Stimulated activated CD8-positive, alpha-beta memory T cell treated with anti-CD3 and anti-CD28 coated beads, Interleukin-7, amount 100 ng/mL, for 48 hours (primary cell): ENCODE results near the gene NSG1.
"Not testable (repeated sequence)": the region's sequence is repeated elsewhere in the genome, so short reads cannot be mapped to it uniquely, and the experiment has no call there.

Experiments used
- DNase-seq, 2 donors: peaks; one replicate each; pipeline ENCODE4 v3.0.0-alpha.2; 2020; ENCODE audit warnings: low read depth in 1 of 2; ENCODE audit errors: extremely low read depth in 1 of 2

Gene NSG1

GRCh38 chr4:4386736-4387392 lies at the start of gene NSG1:
Gene NSG1 (plus strand): TSS chr4:4387102. CDS start chr4:4387630, 528 bp downstream.
- DNase-seq: no peak

- no peak for DNase-seq
Observed at GRCh38 chr4:4338210-4339001, 48.5 kb upstream of the NSG1 start.

GRCh38 chr4:4339504-4340085 lies 47.3 kb upstream of the NSG1 start:
- DNase-seq: no peak

GRCh38 chr4:4341861-4342650 lies 44.8 kb upstream of the NSG1 start:
- no peak for DNase-seq

- DNase-seq: no peak
Observed at GRCh38 chr4:4343038-4343437, 43.9 kb upstream of the NSG1 start.

- DNase-seq: no peak
Observed at GRCh38 chr4:4344915-4345527, 41.9 kb upstream of the NSG1 start.

GRCh38 chr4:4347585-4347984 lies 39.3 kb upstream of the NSG1 start:
- DNase-seq: no peak

GRCh38 chr4:4348585-4348984 lies 38.3 kb upstream of the NSG1 start:
- DNase-seq: not testable (repeated sequence)

GRCh38 chr4:4349867-4350266 lies 37.0 kb upstream of the NSG1 start:
- DNase-seq: no peak

GRCh38 chr4:4350909-4351308 lies 36.0 kb upstream of the NSG1 start:
- no peak for DNase-seq

GRCh38 chr4:4355302-4355701 lies 31.6 kb upstream of the NSG1 start:
- no peak for DNase-seq

GRCh38 chr4:4356106-4357041 lies 30.5 kb upstream of the NSG1 start:
- no peak for DNase-seq

GRCh38 chr4:4358093-4358854 lies 28.6 kb upstream of the NSG1 start:
- no peak for DNase-seq

GRCh38 chr4:4361883-4362282 lies 25.0 kb upstream of the NSG1 start:
- no peak for DNase-seq

GRCh38 chr4:4362991-4363697 lies 23.8 kb upstream of the NSG1 start:
- no peak for DNase-seq

- DNase-seq: no peak
Observed at GRCh38 chr4:4364061-4364460, 22.8 kb upstream of the NSG1 start.

GRCh38 chr4:4364486-4365208 lies 22.3 kb upstream of the NSG1 start:
- no peak for DNase-seq
